OCI-LY1 (cell line): ENCODE results near the gene ADD2.

Source experiments
- EZH2 ChIP-seq: fragments of 200-600 bp; sonication (generic), shearing (Covaris generic); IDR thresholded peaks from 2 replicates; pipeline ENCODE4 v1.8.0; 2017; ENCODE audit warnings: borderline replicate concordance, mixed run types, mild to moderate bottlenecking, antibody characterized with exemption, low read length, moderate library complexity, mixed read lengths
- TF ChIP-seq, protein P1 (sequence below): fragments of 200-600 bp; sonication (generic), shearing (Covaris generic); IDR thresholded peaks from 2 replicates; pipeline ENCODE4 v1.5.1; 2017; ENCODE audit warnings: mild to moderate bottlenecking, antibody characterized with exemption, low read length, moderate library complexity, mixed read lengths

DNA sequence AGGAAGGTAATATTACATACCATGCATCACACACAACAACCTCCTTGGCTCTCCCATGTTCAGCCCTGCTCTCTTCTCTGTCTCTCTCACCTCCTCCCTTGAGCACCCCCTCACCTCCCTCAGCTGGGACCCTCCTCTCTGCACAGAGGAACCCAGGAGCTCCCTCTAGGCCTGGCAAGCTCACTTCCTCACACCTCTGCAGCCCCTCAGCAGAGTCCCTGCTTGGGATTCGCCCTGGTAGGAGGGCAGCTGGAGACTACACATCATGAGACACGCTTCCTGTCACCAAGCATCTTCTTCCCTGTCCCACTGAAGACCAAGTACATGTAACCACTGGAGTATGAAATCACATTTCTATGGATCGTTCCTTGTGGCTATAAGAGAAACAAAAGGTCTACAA, 51.0 kb downstream of the ADD2 start:
- TF ChIP-seq, protein P1, sequence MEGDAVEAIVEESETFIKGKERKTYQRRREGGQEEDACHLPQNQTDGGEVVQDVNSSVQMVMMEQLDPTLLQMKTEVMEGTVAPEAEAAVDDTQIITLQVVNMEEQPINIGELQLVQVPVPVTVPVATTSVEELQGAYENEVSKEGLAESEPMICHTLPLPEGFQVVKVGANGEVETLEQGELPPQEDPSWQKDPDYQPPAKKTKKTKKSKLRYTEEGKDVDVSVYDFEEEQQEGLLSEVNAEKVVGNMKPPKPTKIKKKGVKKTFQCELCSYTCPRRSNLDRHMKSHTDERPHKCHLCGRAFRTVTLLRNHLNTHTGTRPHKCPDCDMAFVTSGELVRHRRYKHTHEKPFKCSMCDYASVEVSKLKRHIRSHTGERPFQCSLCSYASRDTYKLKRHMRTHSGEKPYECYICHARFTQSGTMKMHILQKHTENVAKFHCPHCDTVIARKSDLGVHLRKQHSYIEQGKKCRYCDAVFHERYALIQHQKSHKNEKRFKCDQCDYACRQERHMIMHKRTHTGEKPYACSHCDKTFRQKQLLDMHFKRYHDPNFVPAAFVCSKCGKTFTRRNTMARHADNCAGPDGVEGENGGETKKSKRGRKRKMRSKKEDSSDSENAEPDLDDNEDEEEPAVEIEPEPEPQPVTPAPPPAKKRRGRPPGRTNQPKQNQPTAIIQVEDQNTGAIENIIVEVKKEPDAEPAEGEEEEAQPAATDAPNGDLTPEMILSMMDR: no peak
- no peak for TF ChIP-seq EZH2
